D721Med (cell line): Measurements from ENCODE around the gene SERPINH1.

Source experiments
- DNase-seq: peaks from one replicate; pipeline ENCODE4 v3.0.0; 2011; ENCODE audit warnings: low spot score; ENCODE audit not compliant: insufficient read length
- FAIRE-seq: peaks from 2 replicates; lab custom pipeline; 2011; peaks lifted over from hg19 to GRCh38; lab: Jason Lieb, UNC
- TF ChIP-seq, protein P1 (sequence below): IDR thresholded peaks from 2 replicates; pipeline ENCODE4 v1.5.1; 2012; ENCODE audit warnings: mild to moderate bottlenecking, control low read depth; ENCODE audit not compliant: insufficient read depth; ENCODE audit errors: missing control alignments

The SERPINH1 gene

GRCh38 chr11:75576499-75576918 is 14.5 kb downstream of the SERPINH1 start:
- TF ChIP-seq, protein P1, sequence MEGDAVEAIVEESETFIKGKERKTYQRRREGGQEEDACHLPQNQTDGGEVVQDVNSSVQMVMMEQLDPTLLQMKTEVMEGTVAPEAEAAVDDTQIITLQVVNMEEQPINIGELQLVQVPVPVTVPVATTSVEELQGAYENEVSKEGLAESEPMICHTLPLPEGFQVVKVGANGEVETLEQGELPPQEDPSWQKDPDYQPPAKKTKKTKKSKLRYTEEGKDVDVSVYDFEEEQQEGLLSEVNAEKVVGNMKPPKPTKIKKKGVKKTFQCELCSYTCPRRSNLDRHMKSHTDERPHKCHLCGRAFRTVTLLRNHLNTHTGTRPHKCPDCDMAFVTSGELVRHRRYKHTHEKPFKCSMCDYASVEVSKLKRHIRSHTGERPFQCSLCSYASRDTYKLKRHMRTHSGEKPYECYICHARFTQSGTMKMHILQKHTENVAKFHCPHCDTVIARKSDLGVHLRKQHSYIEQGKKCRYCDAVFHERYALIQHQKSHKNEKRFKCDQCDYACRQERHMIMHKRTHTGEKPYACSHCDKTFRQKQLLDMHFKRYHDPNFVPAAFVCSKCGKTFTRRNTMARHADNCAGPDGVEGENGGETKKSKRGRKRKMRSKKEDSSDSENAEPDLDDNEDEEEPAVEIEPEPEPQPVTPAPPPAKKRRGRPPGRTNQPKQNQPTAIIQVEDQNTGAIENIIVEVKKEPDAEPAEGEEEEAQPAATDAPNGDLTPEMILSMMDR = no peak
- FAIRE-seq (no peak), DNase-seq (no peak)

DNA sequence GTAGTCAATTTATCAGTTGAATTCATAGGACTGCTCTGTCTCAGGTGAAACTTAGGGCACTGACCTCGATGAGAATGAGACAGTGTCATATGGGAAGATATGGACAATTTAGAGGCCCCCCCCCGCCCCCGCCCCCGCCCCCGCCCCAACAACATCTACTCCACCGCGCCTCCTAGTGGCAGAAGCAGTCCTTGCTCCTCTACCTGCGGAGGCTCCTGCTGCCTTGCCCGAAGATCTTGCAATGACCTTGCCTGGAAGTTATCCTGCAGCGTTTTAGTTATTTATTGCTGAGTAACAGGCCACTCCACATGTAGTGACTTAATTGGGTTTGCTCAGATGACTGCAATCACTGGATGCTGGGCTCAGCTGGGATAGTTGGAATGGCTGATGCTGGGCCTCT is 15.2 kb downstream of the SERPINH1 start:
- DNase-seq (peak; percentile 55), FAIRE-seq (no peak)
- TF ChIP-seq, protein P1 = peak; percentile 44

GRCh38 chr11:75578977-75579376 is 16.9 kb downstream of the SERPINH1 start:
- TF ChIP-seq, protein P1 = no peak
- DNase-seq = no peak
- FAIRE-seq = no peak

DNA sequence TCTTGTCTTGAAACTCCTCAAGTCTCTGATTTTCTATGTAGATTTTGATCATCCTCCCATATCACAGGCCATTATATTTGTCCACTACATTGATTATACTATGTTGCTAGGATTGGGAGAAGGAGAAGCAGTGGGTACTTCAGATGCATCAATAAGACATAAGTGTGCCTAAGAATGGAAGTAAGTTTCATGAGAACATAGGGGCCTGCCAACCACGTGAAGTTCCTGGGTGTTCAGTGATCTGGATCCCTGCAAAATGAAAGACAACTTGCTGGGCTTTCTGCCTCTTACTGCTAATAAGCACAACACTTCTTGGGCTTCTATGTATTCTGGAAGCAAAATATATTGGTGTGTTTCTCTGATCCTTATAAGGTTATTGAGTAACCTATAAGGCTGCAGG is 17.8 kb downstream of the SERPINH1 start:
- DNase-seq (no peak), FAIRE-seq (no peak)
- TF ChIP-seq, protein P1 = no peak

GRCh38 chr11:75582506-75582894 is 20.4 kb downstream of the SERPINH1 start:
- FAIRE-seq (no peak), DNase-seq (no peak)
- TF ChIP-seq, protein P1 = no peak

GRCh38 chr11:75582895-75583717 is 21.1 kb downstream of the SERPINH1 start:
- peak; percentile 87 for DNase-seq
- no peak for FAIRE-seq

More at GRCh38 chr11:75582895-75583717, 21.1 kb downstream of the SERPINH1 start:
- TF ChIP-seq, protein P1 = no peak
